CD4-positive, alpha-beta T cell treated with Interleukin-12 subunit alpha and Interleukin-12 subunit beta, for 1 hour (primary cell): Measurements from ENCODE around the gene FBXO17.

Experiments
- DNase-seq: peaks from one replicate; pipeline ENCODE4 v3.0.0-alpha.2; 2020

FBXO17 gene

GRCh38 chr19:38915329-38916321 lies 59.9 kb downstream of the FBXO17 start:
- no peak for DNase-seq

GRCh38 chr19:38913958-38914357 lies 61.6 kb downstream of the FBXO17 start:
- DNase-seq: no peak

GRCh38 chr19:38912600-38913514 lies 62.7 kb downstream of the FBXO17 start:
- no peak for DNase-seq

GRCh38 chr19:38911388-38912001 lies 64.0 kb downstream of the FBXO17 start:
- no peak for DNase-seq

- no peak for DNase-seq
Observed at GRCh38 chr19:38910488-38910887, 65.1 kb downstream of the FBXO17 start.

GRCh38 chr19:38908911-38909310 lies 66.6 kb downstream of the FBXO17 start:
- no peak for DNase-seq

- DNase-seq: no peak
Observed at GRCh38 chr19:38907670-38908069, 67.9 kb downstream of the FBXO17 start.

GRCh38 chr19:38907227-38907626 lies 68.3 kb downstream of the FBXO17 start:
- DNase-seq: no peak

- no peak for DNase-seq
Observed at GRCh38 chr19:38905620-38906019, 69.9 kb downstream of the FBXO17 start.

GRCh38 chr19:38904581-38905539 lies 70.7 kb downstream of the FBXO17 start:
- no peak for DNase-seq

- DNase-seq: no peak
Observed at GRCh38 chr19:38901683-38902082, 73.9 kb downstream of the FBXO17 start.

GRCh38 chr19:38900743-38901190 lies 74.8 kb downstream of the FBXO17 start:
- no peak for DNase-seq

GRCh38 chr19:38900202-38900629 lies 75.3 kb downstream of the FBXO17 start:
- DNase-seq: no peak

- peak; percentile 100 for DNase-seq
Observed at GRCh38 chr19:38899447-38900201, 75.9 kb downstream of the FBXO17 start, which contains the start of the genes NFKBIB and SIRT2. Gene NFKBIB (plus strand): TSS chr19:38899969. CDS start chr19:38900033, 64 bp downstream. Gene SIRT2 (minus strand): TSS chr19:38899618. CDS start chr19:38899521, 97 bp downstream.

- DNase-seq: no peak
Observed at GRCh38 chr19:38898788-38899446, 76.6 kb downstream of the FBXO17 start.

- DNase-seq: no peak
Observed at GRCh38 chr19:38894968-38895367, 80.6 kb downstream of the FBXO17 start.

GRCh38 chr19:38893341-38893771 lies 82.2 kb downstream of the FBXO17 start:
- DNase-seq: no peak

GRCh38 chr19:38892841-38893240 lies 82.7 kb downstream of the FBXO17 start:
- DNase-seq: no peak

GRCh38 chr19:38891771-38892170 lies 83.8 kb downstream of the FBXO17 start:
- DNase-seq: no peak
